Adipose tissue (tissue), 3 donors: Measurements from ENCODE around the gene HMCN1. TPM values are rescaled to one million over a fixed set of nuclear protein-coding genes. Genes with fewer than 3 reads are reported as not detected.

Source experiments
- H3K27ac ChIP-seq: one replicate; pipeline ENCODE4 v1.5.1; 2013; ENCODE audit warnings: low read depth, low read length
- WGBS, 3 donors: extraction: QIAGEN DNeasy Blood & Tissue Kit; methylation state at CpG; one replicate each; pipeline ENCODE4 v1.1.7; 2013; 5-methylcytosine and 5-hydroxymethylcytosine counted together
- polyA plus RNA-seq, 3 donors: library from polyadenylated mRNA; stranded (reverse); fragments of 200-250 nt; gene quantifications; one replicate each; pipeline ENCODE4 v1.2.3, GENCODE V29; 2013
- donor health status: healthy with polysubstance abuse.
- donor health status: Bipolar disorder and iron deficiency.
- donor health status: healthy.

The HMCN1 gene
- polyA plus RNA-seq, 3 donors: 0.75 to 6.9 (median 3.8) TPM

- no peak overlapping the region for H3K27ac ChIP-seq
- WGBS, 3 donors: 51 to 58% (median 53%) methylated on average over 2 of the region's 2 CpGs
Observed at GRCh38 chr1:185834371-185834905, 100.2 kb downstream of the HMCN1 start.

- H3K27ac ChIP-seq: no peak overlapping the region
- WGBS, 3 donors: 92 to 95% (median 94%) methylated on average over 1 of the region's 1 CpG
Observed at GRCh38 chr1:185835191-185835590, 101.0 kb downstream of the HMCN1 start.

- H3K27ac ChIP-seq: no peak overlapping the region
- WGBS, 3 donors: 79 to 95% (median 88%) methylated on average over 1 of the region's 1 CpG
Observed at GRCh38 chr1:185837711-185838110, 103.5 kb downstream of the HMCN1 start.

GRCh38 chr1:185838111-185838510 is 103.9 kb downstream of the HMCN1 start:
- no peak overlapping the region for H3K27ac ChIP-seq
- WGBS, 3 donors: 93 to 98% (median 94%) methylated on average over 2 of the region's 2 CpGs

GRCh38 chr1:185840880-185841279 is 106.7 kb downstream of the HMCN1 start:
- no peak overlapping the region for H3K27ac ChIP-seq

GRCh38 chr1:185843297-185843869 is 109.2 kb downstream of the HMCN1 start:
- no peak overlapping the region for H3K27ac ChIP-seq
- WGBS, 3 donors: 45 to 74% (median 68%) methylated on average over 3 of the region's 3 CpGs

GRCh38 chr1:185843986-185844385 is 109.8 kb downstream of the HMCN1 start:
- 40 to 76% (median 56%) methylated on average over 1 of the region's 1 CpG for WGBS, 3 donors
- H3K27ac ChIP-seq: no peak overlapping the region

GRCh38 chr1:185846672-185847444 is 112.7 kb downstream of the HMCN1 start:
- H3K27ac ChIP-seq: no peak overlapping the region
- WGBS, 3 donors: 82 to 89% (median 85%) methylated on average over 4 of the region's 4 CpGs

GRCh38 chr1:185849014-185849413 is 114.8 kb downstream of the HMCN1 start:
- 79 to 97% (median 83%) methylated on average over 1 of the region's 1 CpG for WGBS, 3 donors
- no peak overlapping the region for H3K27ac ChIP-seq

- no peak overlapping the region for H3K27ac ChIP-seq
- WGBS, 3 donors: 91 to 96% (median 93%) methylated on average over 1 of the region's 1 CpG
Observed at GRCh38 chr1:185850366-185850765, 116.2 kb downstream of the HMCN1 start.

GRCh38 chr1:185853739-185854138 is 119.5 kb downstream of the HMCN1 start:
- H3K27ac ChIP-seq: no peak overlapping the region

GRCh38 chr1:185856482-185856881 is 122.3 kb downstream of the HMCN1 start:
- WGBS, 3 donors: 64 to 79% (median 77%) methylated on average over 3 of the region's 3 CpGs
- no peak overlapping the region for H3K27ac ChIP-seq

More at GRCh38 chr1:185853739-185854138, 119.5 kb downstream of the HMCN1 start:
- 91 to 95% (median 92%) methylated on average over 1 of the region's 1 CpG for WGBS, 3 donors

- no peak overlapping the region for H3K27ac ChIP-seq
- WGBS, 3 donors: 63 to 75% (median 71%) methylated on average over 2 of the region's 2 CpGs
Observed at GRCh38 chr1:185857442-185857841, 123.3 kb downstream of the HMCN1 start.

- WGBS, 3 donors: 94 to 100% (median 100%) methylated on average over 1 of the region's 1 CpG
- no peak overlapping the region for H3K27ac ChIP-seq
Observed at GRCh38 chr1:185860311-185860710, 126.1 kb downstream of the HMCN1 start.

- H3K27ac ChIP-seq: no peak overlapping the region
- WGBS, 3 donors: 82 to 86% (median 82%) methylated on average over 1 of the region's 1 CpG
Observed at GRCh38 chr1:185860859-185861258, 126.7 kb downstream of the HMCN1 start.

- no peak overlapping the region for H3K27ac ChIP-seq
Observed at GRCh38 chr1:185861630-185862029, 127.4 kb downstream of the HMCN1 start.

GRCh38 chr1:185862235-185862634 is 128.0 kb downstream of the HMCN1 start:
- whole genome bisulfite sequencing, 3 donors: 56 to 76% (median 65%) methylated on average over 3 of the region's 3 CpGs

GRCh38 chr1:185864331-185864730 is 130.1 kb downstream of the HMCN1 start:
- H3K27ac ChIP-seq: no peak overlapping the region
- WGBS, 3 donors: 82 to 88% (median 88%) methylated on average over 5 of the region's 5 CpGs

More at GRCh38 chr1:185862235-185862634, 128.0 kb downstream of the HMCN1 start:
- no peak overlapping the region for H3K27ac ChIP-seq

GRCh38 chr1:185864889-185865517 is 130.8 kb downstream of the HMCN1 start:
- H3K27ac ChIP-seq: no peak overlapping the region
- WGBS, 3 donors: 87 to 96% (median 88%) methylated on average over 2 of the region's 2 CpGs
